GM12878 (cell line): ENCODE measurements around the gene NRXN3. TPM values are rescaled to one million over a fixed set of nuclear protein-coding genes. Genes with fewer than 3 reads are reported as not detected.

Experiments
- ATAC-seq: fragments of 200-7000 bp; cut with Tn5 transposase; 3 replicates; pipeline ENCODE4 v1.9.1; 2020; ENCODE audit warnings: mild to moderate bottlenecking, moderate library complexity
- BruUV-seq: library from RNA; stranded (reverse); fragments of 400-500 nt; replicated peaks from 2 replicates; lab custom pipeline; 2021; lab: Mats Ljungman, UMichigan
- CTCF ChIA-PET: fragments of 300-600 bp; sonication (Branson Sonifier 250); formaldehyde crosslinking; extraction: SDS; loops from one replicate; lab custom pipeline; 2021; ENCODE audit warnings: inconsistent platforms; lab: Yijun Ruan, JAX
- POLR2A ChIA-PET: fragments of 350-600 bp; formaldehyde crosslinking; extraction: SDS; loops from one replicate; lab custom pipeline; 2021; ENCODE audit warnings: inconsistent platforms; lab: Charles Lee
- RAD21 ChIA-PET: fragments of 300-600 bp; sonication (Branson Sonifier 250); formaldehyde crosslinking; loops from one replicate; lab custom pipeline; 2023; ENCODE audit warnings: antibody characterized with exemption; ENCODE audit not compliant: unreplicated experiment; lab: Charles Lee
- SMC1A ChIA-PET: fragments of 300-600 bp; sonication (Branson Sonifier 250); formaldehyde crosslinking; loops from one replicate; lab custom pipeline; 2023; ENCODE audit not compliant: unreplicated experiment, uncharacterized antibody; lab: Charles Lee
- DNase-seq: peaks from one replicate; pipeline ENCODE4 v3.0.0-alpha.2; 2011; ENCODE audit warnings: low read depth, low spot score
- FAIRE-seq: peaks from 3 replicates; lab custom pipeline; 2011; peaks lifted over from hg19 to GRCh38; lab: Jason Lieb, UNC
- H2AFZ ChIP-seq: 2 replicates; pipeline ENCODE4 v1.6.0; 2011; ENCODE audit warnings: low read depth, low read length, control low read depth; ENCODE audit not compliant: control insufficient read depth
- H3K27ac ChIP-seq: 2 replicates; pipeline ENCODE4 v1.5.1; 2011; ENCODE audit warnings: control low read depth; ENCODE audit not compliant: control insufficient read depth, insufficient read depth
- H3K27me3 ChIP-seq, 2 experiments: replicated peaks in 1 of 2; 2 replicates each; pipeline versions ENCODE4 v1.6.0 to v1.6.1; 2011; ENCODE audit warnings: low read length in 1 of 2; ENCODE audit not compliant: control insufficient read depth in 2 of 2, insufficient read depth in 2 of 2
- H3K36me3 ChIP-seq, 2 experiments: 2 replicates each; pipeline ENCODE4 v1.5.1; 2011; ENCODE audit warnings: low read length in 1 of 2; ENCODE audit not compliant: control insufficient read depth in 2 of 2, insufficient read depth in 2 of 2
- H3K4me1 ChIP-seq: 2 replicates; pipeline ENCODE4 v1.6.1; 2011; ENCODE audit warnings: mild to moderate bottlenecking, low read length, moderate library complexity, mixed read lengths; ENCODE audit not compliant: control insufficient read depth, insufficient read depth
- H3K4me2 ChIP-seq: 2 replicates; pipeline ENCODE4 v1.6.0; 2011; ENCODE audit warnings: control low read depth; ENCODE audit not compliant: control insufficient read depth, insufficient read depth
- H3K4me3 ChIP-seq: fragments of 200-600 bp; sonication (generic); 2 replicates; pipeline ENCODE4 v1.5.1; 2016
- H3K79me2 ChIP-seq: 2 replicates; pipeline ENCODE4 v1.6.0; 2011; ENCODE audit warnings: low read length; ENCODE audit not compliant: control insufficient read depth, insufficient read depth
- H3K9ac ChIP-seq: 2 replicates; pipeline ENCODE4 v1.8.0; 2011; ENCODE audit warnings: low read length, control low read depth, mixed read lengths; ENCODE audit not compliant: control insufficient read depth, insufficient read depth
- H3K9me3 ChIP-seq: replicated peaks from 3 replicates; pipeline ENCODE4 v1.5.1; 2011; ENCODE audit warnings: mild to moderate bottlenecking, low read length; ENCODE audit not compliant: control insufficient read depth, insufficient read depth
- H4K20me1 ChIP-seq: 2 replicates; pipeline ENCODE4 v1.6.0; 2011; ENCODE audit not compliant: control insufficient read depth, insufficient read depth
- DPF2 ChIP-seq: fragments of 450-650 bp; IDR thresholded peaks from 2 replicates; pipeline ENCODE4 v1.6.1; 2017; ENCODE audit warnings: mild to moderate bottlenecking
- EED ChIP-seq: sonication (generic); IDR thresholded peaks from 2 replicates; pipeline ENCODE4 v1.6.1; 2016; ENCODE audit warnings: antibody characterized with exemption, low read depth
- HDGF ChIP-seq: fragments of 450-650 bp; IDR thresholded peaks from 2 replicates; pipeline ENCODE4 v1.6.1; 2016; ENCODE audit warnings: antibody characterized with exemption
- KLF5 ChIP-seq: fragments of 450-650 bp; IDR thresholded peaks from 2 replicates; pipeline ENCODE4 v1.6.1; 2014; ENCODE audit warnings: mild to moderate bottlenecking; ENCODE audit not compliant: partially characterized antibody
- RUNX3 ChIP-seq: IDR thresholded peaks from 2 replicates; pipeline ENCODE4 v1.6.1; 2012; ENCODE audit warnings: low read length, inconsistent platforms
- SMAD5 ChIP-seq: IDR thresholded peaks from 2 replicates; pipeline ENCODE4 v1.6.1; 2016; ENCODE audit warnings: antibody characterized with exemption, low read depth
- SMARCA5 ChIP-seq: fragments of 450-650 bp; IDR thresholded peaks from 2 replicates; pipeline ENCODE4 v1.6.1; 2017; ENCODE audit warnings: mild to moderate bottlenecking
- TCF3 ChIP-seq: IDR thresholded peaks from 2 replicates; pipeline ENCODE4 v1.6.1; 2012; ENCODE audit warnings: low read depth, mild to moderate bottlenecking, low read length, borderline replicate concordance; ENCODE audit not compliant: insufficient read depth
- ZZZ3 ChIP-seq: IDR thresholded peaks from 2 replicates; pipeline ENCODE4 v1.6.1; 2011; ENCODE audit warnings: low read depth; ENCODE audit not compliant: control insufficient read depth, insufficient read length
- WGBS: methylation state at CpG from one replicate; pipeline ENCODE4 v1.1.6; 2016; ENCODE audit warnings: low lambda C conversion rate; ENCODE audit not compliant: insufficient replicate concordance, insufficient coverage; ENCODE audit errors: missing lambda C conversion rate; 5-methylcytosine and 5-hydroxymethylcytosine counted together
- in situ Hi-C: fragments of 300-500 bp; cut with MboI; formaldehyde crosslinking; loops from 9 replicates; pipeline ENCODE4 v1.14.3; 2018; ENCODE audit warnings: mixed read lengths
- intact Hi-C: fragments of 100-400 bp; cut with micrococcal nuclease; formaldehyde crosslinking; loops from one replicate; pipeline ENCODE4 v1.14.2; 2022; ENCODE audit not compliant: unreplicated experiment
- polyA plus RNA-seq, 11 experiments: library from polyadenylated mRNA; depleted of rRNA in 4 of 11; unstranded in 6 of 11; stranded (reverse) in 5 of 11; fragments of >200 nt; fragmentation: Nextera tagmentation in 4 of 11; fragmentation: Illumina TruSeq in 1 of 11; extraction: Ambion mirVana in 4 of 11; extraction: Trizol in 1 of 11; gene quantifications; 1 replicate in 1 of 11; 2 replicates in 10 of 11; pipeline versions ENCODE4 v1.2.1 to v1.2.3, GENCODE V29; 2011 to 2016; ENCODE audit warnings: inconsistent platforms in 2 of 11, missing spikeins in 2 of 11, low read depth in 1 of 11
- total RNA-seq, 4 experiments: library from RNA; depleted of rRNA in 3 of 4; stranded (reverse); fragments of >200 nt in 3 of 4; fragmentation: Illumina TruSeq in 1 of 4; extraction: Trizol in 1 of 4; gene quantifications; 2 replicates each; pipeline versions ENCODE4 v1.2.1 to v1.2.3, GENCODE V29; 2013 to 2021

The NRXN3 gene
- total and polyA plus RNA-seq, 10 of the 15 experiments (the other 5 are each of a cell fraction or from before 2014, with no cell fraction given): 0.52 to 3.3 (median 1.4) TPM

GRCh38 chr14:79730196-79730595 is 1560.0 kb downstream of the NRXN3 start:
- ChIA-PET SMC1A (no interaction called here), CTCF (no interaction called here), RAD21 (no interaction called here), POLR2A (no interaction called here)
- BruUV-seq: no TSS peak
- Histone ChIP-seq H3K27ac (no peak overlapping the region), H3K9me3 (no peaks in the 10 kb centered on the region), H4K20me1 (no peaks in the 10 kb centered on the region), H3K4me3 (no peak overlapping the region), H3K4me1 (no peaks in the 10 kb centered on the region), H3K27me3 (no peaks in the 10 kb centered on the region), H3K36me3 (no peaks in the 10 kb centered on the region), H2AFZ (no peak overlapping the region), H3K79me2 (no peaks in the 10 kb centered on the region), H3K9ac (no peak overlapping the region), H3K4me2 (no peak overlapping the region)
- no peak for DNase-seq
- TF ChIP-seq HDGF (no peak), SMAD5 (no peak), DPF2 (no peak), KLF5 (no peak), TCF3 (no peak), ZZZ3 (no peak), EED (no peak)
- intact Hi-C loops (no loop called here), in situ Hi-C loops (no loop called here)
- no peak for FAIRE-seq
- 11% methylated on average over 2 of the region's 2 CpGs for WGBS
- ATAC-seq: no peak

GRCh38 chr14:79730953-79731352 is 1560.8 kb downstream of the NRXN3 start:
- ChIA-PET POLR2A (no interaction called here), SMC1A (no interaction called here), RAD21 (no interaction called here), CTCF (interaction anchor here (0.6 kb wide), 2 partner anchors 1743 to 1835 kb away, joined by 3 read pairs; no protein-coding TSS in a partner anchor)
- TF ChIP-seq SMARCA5 (no peak), RUNX3 (peak; percentile 77)
- no peaks in the 10 kb centered on the region for H3K36me3 ChIP-seq
- intact Hi-C loops (no loop called here), in situ Hi-C loops (no loop called here)
- FAIRE-seq: peak; percentile 38
- H3K9me3 ChIP-seq: no peaks in the 10 kb centered on the region
- H3K27me3 ChIP-seq: no peaks in the 10 kb centered on the region
- no peak overlapping the region for H3K9ac ChIP-seq
- H3K79me2 ChIP-seq: no peaks in the 10 kb centered on the region
- no peak for ATAC-seq
- no peak for DNase-seq
- no peak overlapping the region for H3K4me2 ChIP-seq
- no peaks in the 10 kb centered on the region for H4K20me1 ChIP-seq
- no peak overlapping the region for H3K27ac ChIP-seq
- 1% methylated on average over 5 of the region's 5 CpGs for WGBS
- no TSS peak for BruUV-seq
- H3K4me1 ChIP-seq: no peaks in the 10 kb centered on the region
- no peak overlapping the region for H2AFZ ChIP-seq
- no peak overlapping the region for H3K4me3 ChIP-seq
